Vagina (tissue), 2 donors: Measurements from ENCODE around the gene HECTD2. TPM values are rescaled to one million over a fixed set of nuclear protein-coding genes. Genes with fewer than 3 reads are reported as not detected.
"Not testable (repeated sequence)": the region's sequence is repeated elsewhere in the genome, so short reads cannot be mapped to it uniquely, and the experiment has no call there.

Source experiments
- DNase-seq, 2 donors: peaks; one replicate each; pipeline ENCODE4 v3.0.0-alpha.2; 2017; ENCODE audit errors: extremely low spot score in 2 of 2
- H3K27ac ChIP-seq: fragments of 200-600 bp; sonication (generic); one replicate; pipeline ENCODE4 v1.5.1; 2019
- H3K27me3 ChIP-seq: fragments of 200-600 bp; sonication (generic); one replicate; pipeline ENCODE4 v1.5.1; 2019
- H3K36me3 ChIP-seq, 2 donors: fragments of 200-600 bp; sonication (generic); one replicate each; pipeline ENCODE4 v1.5.1; 2017 to 2019
- H3K4me1 ChIP-seq: fragments of 200-600 bp; sonication (generic); one replicate; pipeline ENCODE4 v1.5.1; 2019
- H3K4me3 ChIP-seq, 2 donors: fragments of 200-600 bp; sonication (generic); 1 replicate in 1 of 2; 2 replicates in 1 of 2; pipeline ENCODE4 v1.5.1; 2016 to 2019
- H3K9me3 ChIP-seq: fragments of 200-600 bp; sonication (generic); one replicate; pipeline ENCODE4 v1.5.1; 2019
- CTCF ChIP-seq, 3 experiments: fragments of 450-650 bp in 2 of 3; fragments of 200-600 bp in 1 of 3; sonication (generic) in 1 of 3; IDR thresholded peaks; one replicate each; pipeline ENCODE4 v1.5.1; 2017 to 2019; ENCODE audit warnings: antibody characterized with exemption in 3 of 3, mild to moderate bottlenecking in 2 of 3, moderate library complexity in 2 of 3
- POLR2A ChIP-seq, 2 donors: fragments of 450-650 bp; IDR thresholded peaks; one replicate each; pipeline ENCODE4 v1.6.1; 2017; ENCODE audit warnings: antibody characterized with exemption in 2 of 2, mild to moderate bottlenecking in 2 of 2, moderate library complexity in 2 of 2
- POLR2AphosphoS5 ChIP-seq, 2 donors: sonication (generic); formaldehyde crosslinking; IDR thresholded peaks; one replicate each; pipeline ENCODE4 v1.9.0; 2017; ENCODE audit warnings: antibody characterized with exemption in 2 of 2, mild to moderate bottlenecking in 2 of 2, low read depth in 1 of 2; ENCODE audit not compliant: insufficient read depth in 1 of 2
- intact Hi-C: fragments of 100-400 bp; cut with DNase I; formaldehyde crosslinking; loops from one replicate; pipeline ENCODE4 v1.15.1; 2023
- total RNA-seq: library from RNA; depleted of rRNA; stranded (reverse); fragments of >200 nt; gene quantifications from one replicate; pipeline ENCODE4 v1.2.3, GENCODE V29; 2016

HECTD2 gene
- total RNA-seq, 1 donor from 2014 or later = 13.3 TPM

- no peak for DNase-seq
- peaks cover 6% of the 10 kb centered on the region for H3K4me1 ChIP-seq
- peaks cover 0 to 4% of the 10 kb centered on the region in 2 donors for H3K36me3 ChIP-seq
- H3K27me3 ChIP-seq = no peaks in the 10 kb centered on the region
- intact Hi-C loops = no loop called here
- TF ChIP-seq POLR2AphosphoS5 (IDR thresholded peaks at IDR 0.05; ENCODE audit: insufficient read depth in 1 of 2, low read depth in 1 of 2) = no peak
- TF ChIP-seq CTCF (IDR thresholded peaks at IDR 0.05) = no peak
- no peak for TF ChIP-seq POLR2A (IDR thresholded peaks at IDR 0.05)
- no peak overlapping the region for H3K4me3 ChIP-seq
- no peak overlapping the region for H3K27ac ChIP-seq
- H3K9me3 ChIP-seq = no peaks in the 10 kb centered on the region
Observed at GRCh38 chr10:91432175-91432574, 22.0 kb downstream of the HECTD2 start.

DNA sequence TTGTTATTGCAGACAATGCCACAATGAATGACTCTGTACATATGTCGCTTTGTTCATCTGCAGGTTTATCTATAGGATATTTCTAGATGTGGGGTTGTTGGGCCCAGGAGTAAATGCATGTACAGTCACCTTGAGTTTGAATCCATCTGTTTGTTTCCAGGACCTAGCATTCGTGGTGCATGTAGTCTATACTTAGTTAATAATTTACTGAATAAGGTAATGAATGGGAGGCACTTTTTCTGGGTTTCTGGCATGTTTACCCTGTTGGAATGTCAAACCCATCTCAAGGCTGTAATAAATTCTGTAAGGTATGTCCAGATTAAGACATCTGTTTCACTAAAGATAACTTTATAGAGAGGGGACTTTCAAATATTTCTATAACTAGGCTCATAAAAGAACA, 23.5 kb downstream of the HECTD2 start:
- H3K36me3 ChIP-seq = peaks cover 0 to 4% of the 10 kb centered on the region in 2 donors
- no peak for DNase-seq
- peaks cover 6% of the 10 kb centered on the region for H3K4me1 ChIP-seq
- intact Hi-C loops = no loop called here
- no peaks in the 10 kb centered on the region for H3K9me3 ChIP-seq
- no peak overlapping the region for H3K4me3 ChIP-seq
- H3K27me3 ChIP-seq = no peaks in the 10 kb centered on the region
- no peak for TF ChIP-seq POLR2A (IDR thresholded peaks at IDR 0.05)
- no peak for TF ChIP-seq POLR2AphosphoS5 (IDR thresholded peaks at IDR 0.05; ENCODE audit: insufficient read depth in 1 of 2, low read depth in 1 of 2)
- H3K27ac ChIP-seq = no peak overlapping the region

DNA sequence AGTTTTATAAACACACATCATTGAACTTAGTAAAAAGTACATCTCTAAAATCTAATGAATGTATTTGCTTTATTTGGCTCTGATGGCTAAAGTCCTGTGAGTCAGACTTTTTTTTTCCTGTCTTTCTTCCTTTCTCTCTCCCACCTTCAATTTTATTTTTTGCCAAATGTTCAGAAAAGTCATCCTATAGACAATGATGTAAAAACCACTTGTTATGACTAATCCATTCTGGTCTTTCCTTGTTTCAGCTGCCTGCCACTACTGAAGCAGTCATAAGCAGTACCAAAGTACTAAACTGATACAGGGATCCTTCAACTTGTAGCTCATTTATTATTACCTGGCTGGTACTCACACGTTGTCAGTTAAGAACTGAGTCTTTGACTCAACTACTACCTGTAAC, 23.9 kb downstream of the HECTD2 start:
- no peak for TF ChIP-seq CTCF (IDR thresholded peaks at IDR 0.05)
- no peak for TF ChIP-seq POLR2A (IDR thresholded peaks at IDR 0.05)
- no peak for TF ChIP-seq POLR2AphosphoS5 (IDR thresholded peaks at IDR 0.05; ENCODE audit: insufficient read depth in 1 of 2, low read depth in 1 of 2)

GRCh38 chr10:91435241-91435640, 25.1 kb downstream of the HECTD2 start:
- no peak for DNase-seq
- no peak overlapping the region for H3K4me3 ChIP-seq
- no peak overlapping the region for H3K27ac ChIP-seq
- H3K27me3 ChIP-seq = no peaks in the 10 kb centered on the region
- H3K4me1 ChIP-seq = peaks cover 6% of the 10 kb centered on the region
- H3K36me3 ChIP-seq = peaks cover 0 to 4% of the 10 kb centered on the region in 2 donors
- TF ChIP-seq CTCF (IDR thresholded peaks at IDR 0.05) (no peak), POLR2A (IDR thresholded peaks at IDR 0.05) (no peak), POLR2AphosphoS5 (IDR thresholded peaks at IDR 0.05; ENCODE audit: insufficient read depth in 1 of 2, low read depth in 1 of 2) (no peak)
- intact Hi-C loops = no loop called here
- no peaks in the 10 kb centered on the region for H3K9me3 ChIP-seq

More for the DNA sequence above, 23.9 kb downstream of the HECTD2 start:
- DNase-seq = no peak
- no peaks in the 10 kb centered on the region for H3K9me3 ChIP-seq
- no peak overlapping the region for H3K27ac ChIP-seq
- H3K4me3 ChIP-seq = no peak overlapping the region
- H3K36me3 ChIP-seq = peaks cover 0 to 4% of the 10 kb centered on the region in 2 donors
- intact Hi-C loops = no loop called here
- peaks cover 6% of the 10 kb centered on the region for H3K4me1 ChIP-seq
- no peaks in the 10 kb centered on the region for H3K27me3 ChIP-seq

- H3K36me3 ChIP-seq, H3K27ac ChIP-seq, H3K9me3 ChIP-seq, H3K4me1 ChIP-seq, DNase-seq, H3K4me3 ChIP-seq, intact Hi-C loops, H3K27me3 ChIP-seq: not testable (repeated sequence)
Observed at GRCh38 chr10:91438228-91438627, 28.1 kb downstream of the HECTD2 start.

- Histone ChIP-seq H3K9me3 (no peaks in the 10 kb centered on the region), H3K36me3 (peaks cover 0 to 3% of the 10 kb centered on the region in 2 donors), H3K4me1 (no peaks in the 10 kb centered on the region), H3K27ac (no peak overlapping the region), H3K27me3 (no peaks in the 10 kb centered on the region), H3K4me3 (no peak overlapping the region)
- intact Hi-C loops = no loop called here
- TF ChIP-seq CTCF (IDR thresholded peaks at IDR 0.05) = no peak
- no peak for TF ChIP-seq POLR2A (IDR thresholded peaks at IDR 0.05)
- no peak for TF ChIP-seq POLR2AphosphoS5 (IDR thresholded peaks at IDR 0.05; ENCODE audit: insufficient read depth in 1 of 2, low read depth in 1 of 2)
- DNase-seq = no peak
Observed at GRCh38 chr10:91444211-91445182, 34.4 kb downstream of the HECTD2 start.
